Non-pigmented ciliary epithelial cell (primary cell): ENCODE measurements around the gene PLEKHG2.

ENCODE experiments used
- DNase-seq: peaks from one replicate; pipeline ENCODE4 v3.0.0-alpha.2; 2010; ENCODE audit warnings: low read depth

Gene PLEKHG2

DNA sequence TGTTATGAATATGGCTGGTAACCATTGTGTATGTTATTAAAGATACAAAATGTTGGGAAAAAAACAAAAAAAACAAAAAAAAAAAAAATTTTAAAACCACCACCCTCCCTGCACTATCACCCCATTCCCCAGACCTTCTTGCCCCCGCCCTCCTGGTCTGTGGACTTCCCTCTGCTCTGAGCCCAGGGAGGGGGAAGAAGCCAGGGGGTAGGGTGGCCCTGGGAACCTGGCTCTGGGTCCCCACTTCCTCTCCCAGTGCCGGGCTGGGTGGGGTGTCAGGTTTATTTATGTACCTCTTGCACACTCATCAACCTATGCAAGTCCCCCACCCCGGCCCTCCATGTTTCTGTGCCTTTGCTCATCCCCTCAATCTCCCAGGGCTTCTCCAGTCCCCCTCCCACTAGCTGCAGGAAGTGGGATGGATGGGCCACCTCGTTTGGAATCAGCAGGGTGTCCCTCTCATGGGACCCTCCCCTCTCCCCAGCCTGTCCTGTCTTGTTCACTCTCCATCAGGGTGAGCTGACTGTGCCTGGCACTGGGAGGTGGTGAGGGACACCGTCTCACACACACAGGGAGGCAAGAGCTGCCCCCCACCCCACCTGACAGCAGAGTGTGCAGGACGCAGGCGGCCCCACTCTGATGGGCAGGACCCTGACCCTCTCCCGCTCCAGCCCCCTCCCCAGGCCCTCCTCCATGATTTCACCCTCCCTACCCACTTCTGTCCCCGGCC, 27.5 kb upstream of the PLEKHG2 start:
- DNase-seq = no peak

DNA sequence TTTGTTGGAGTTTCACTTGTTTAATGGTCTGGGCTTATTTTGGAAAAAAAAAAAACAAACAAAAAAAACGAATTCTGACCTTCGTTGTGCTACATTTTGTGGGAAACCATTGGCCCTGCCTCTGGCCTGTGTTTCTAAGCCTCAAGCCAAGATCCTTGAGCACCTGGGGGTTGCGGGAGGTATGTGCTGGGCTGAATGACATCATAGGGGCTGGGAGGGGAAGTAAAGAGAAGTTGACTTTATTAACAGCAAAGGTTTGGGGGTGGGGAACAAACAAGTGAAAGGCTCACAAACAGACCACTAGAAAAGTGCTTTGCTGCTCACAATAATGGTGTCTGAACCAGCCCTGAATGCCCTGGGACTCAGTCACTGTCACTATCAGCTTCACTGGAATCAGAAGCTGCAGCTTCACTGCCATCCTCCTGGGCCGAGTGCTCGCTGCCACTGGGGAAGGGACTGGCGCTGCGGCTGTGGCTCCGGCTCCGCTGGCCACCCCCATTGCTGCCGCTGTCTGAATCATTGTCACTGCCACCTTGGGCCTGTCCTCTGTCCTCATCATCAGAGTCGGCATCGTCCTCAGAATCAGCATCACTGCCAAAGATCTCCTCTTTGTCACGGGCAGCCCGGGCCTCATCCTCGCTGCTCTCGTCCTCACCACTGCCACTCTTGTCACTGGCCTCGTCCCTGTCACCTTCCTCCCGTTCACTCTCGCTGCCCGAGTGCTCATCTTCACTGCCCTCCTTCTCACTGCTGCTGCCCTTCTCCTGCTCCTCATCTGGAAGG, 26.6 kb upstream of the PLEKHG2 start:
- DNase-seq = no peak

DNA sequence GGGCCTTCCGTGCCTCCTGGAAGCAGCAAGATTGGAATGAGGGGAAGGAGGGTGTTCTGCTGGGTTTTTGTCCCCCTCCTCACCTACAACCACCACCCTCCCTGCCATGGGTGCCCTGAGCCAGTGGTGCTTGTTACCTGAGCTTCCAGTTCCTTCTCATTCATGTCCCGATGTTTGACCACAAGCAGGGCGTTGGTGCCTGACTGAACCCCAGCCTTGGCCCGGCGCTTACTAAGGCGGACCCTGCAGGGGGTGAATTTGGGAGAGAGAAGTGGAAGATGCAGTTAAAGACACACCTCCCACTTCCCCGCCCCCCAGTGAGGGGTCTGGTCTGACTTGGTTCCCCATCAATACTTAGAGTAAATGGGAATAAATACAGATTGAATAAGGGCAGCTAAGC, 25.9 kb upstream of the PLEKHG2 start:
- DNase-seq = no peak

DNA sequence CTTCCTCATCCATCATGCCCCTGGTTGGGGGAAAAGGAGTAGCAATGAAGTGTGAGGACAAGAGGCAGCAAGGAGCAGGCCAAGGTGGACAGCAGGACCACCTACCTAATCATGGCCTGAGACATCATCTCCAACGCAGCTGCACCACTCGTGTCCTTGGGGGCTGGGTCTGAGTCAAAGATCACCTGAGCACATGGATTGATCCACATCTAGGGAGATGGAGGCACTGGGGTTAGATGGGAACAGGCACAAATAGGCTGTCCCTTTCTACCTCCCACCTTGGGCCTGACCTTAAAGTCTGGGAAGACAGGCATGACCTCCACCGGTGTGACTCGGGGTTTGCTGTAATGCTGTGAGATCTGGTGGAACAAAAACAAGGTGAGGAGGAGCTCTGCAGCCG, 23.8 kb upstream of the PLEKHG2 start:
- no peak for DNase-seq

GRCh38 chr19:39389631-39390414, 22.6 kb upstream of the PLEKHG2 start:
- no peak for DNase-seq

GRCh38 chr19:39390451-39390750, 22.1 kb upstream of the PLEKHG2 start:
- no peak for DNase-seq

GRCh38 chr19:39390751-39391437, 21.6 kb upstream of the PLEKHG2 start, which contains the start of the genes MED29 and PAF1:
TSS of gene MED29 (plus strand) at chr19:39391378. CDS start at chr19:39391423, 45 bp downstream.
TSS of gene PAF1 (minus strand) at chr19:39391106. CDS start at chr19:39390864, 242 bp downstream.
- peak; percentile 99 for DNase-seq

DNA sequence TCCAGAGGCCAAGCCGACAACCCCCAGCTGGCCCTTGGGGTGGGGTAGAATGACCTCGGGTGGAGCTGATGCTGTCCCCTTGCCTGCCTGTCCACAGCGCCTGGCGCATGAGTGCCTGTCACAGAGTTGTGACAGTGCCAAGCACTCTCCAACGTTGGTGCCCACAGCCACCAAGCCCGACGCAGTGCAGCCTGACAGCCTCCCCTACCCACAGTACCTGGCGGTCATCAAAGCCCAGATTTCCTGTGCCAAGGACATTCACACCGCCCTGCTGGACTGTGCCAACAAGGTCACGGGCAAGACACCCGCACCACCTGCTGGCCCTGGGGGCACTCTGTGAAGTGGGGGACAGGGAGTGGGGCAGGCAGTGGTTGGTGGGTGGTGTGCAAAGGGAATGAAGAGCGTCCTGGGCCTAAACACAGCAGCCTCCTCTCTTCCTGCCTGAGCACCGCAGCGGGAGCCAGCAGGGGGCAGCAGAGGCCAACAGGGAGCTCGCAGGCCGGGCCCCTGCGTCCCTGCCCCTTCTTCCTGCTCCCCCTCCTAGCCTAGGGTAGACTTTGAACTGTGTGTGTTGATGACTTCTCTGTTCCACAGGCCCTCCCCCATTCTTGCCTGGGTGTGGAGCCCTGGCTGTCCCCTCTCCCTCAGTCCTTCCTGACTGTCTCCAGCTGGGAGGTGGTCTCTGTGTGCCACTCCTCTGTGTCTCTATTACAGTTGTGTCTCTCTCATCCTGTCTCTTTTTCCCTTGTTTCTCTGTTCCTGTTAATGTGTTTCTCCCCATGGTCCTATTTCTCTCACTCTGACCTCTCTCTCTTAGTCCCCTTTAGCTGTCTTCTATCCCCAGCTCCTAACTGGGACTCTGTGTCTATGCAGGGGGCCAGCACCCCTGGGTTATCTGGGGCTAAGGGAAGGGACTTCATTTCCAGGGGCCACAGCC, 14.8 kb upstream of the PLEKHG2 start:
- no peak for DNase-seq

- DNase-seq = no peak
Measured at GRCh38 chr19:39398297-39398864, 14.1 kb upstream of the PLEKHG2 start.

DNA sequence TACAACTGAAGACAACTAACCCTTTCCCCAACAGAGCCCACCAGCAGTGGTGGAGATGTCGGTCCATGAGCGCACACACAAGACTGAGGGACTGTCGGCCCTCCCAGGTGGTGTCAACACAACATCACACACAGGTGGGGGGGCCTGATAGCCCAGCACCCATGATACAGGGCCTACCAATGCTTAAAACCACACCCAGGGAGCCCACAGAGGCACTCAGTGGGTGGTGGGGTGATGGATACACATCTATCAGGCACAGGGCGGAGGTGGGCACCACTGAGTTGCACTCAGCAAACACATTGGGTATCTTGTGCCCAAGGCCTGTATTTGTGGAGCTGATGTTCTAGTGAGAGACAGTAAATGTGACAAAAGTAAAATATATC, 12.8 kb upstream of the PLEKHG2 start:
- DNase-seq = no peak

DNA sequence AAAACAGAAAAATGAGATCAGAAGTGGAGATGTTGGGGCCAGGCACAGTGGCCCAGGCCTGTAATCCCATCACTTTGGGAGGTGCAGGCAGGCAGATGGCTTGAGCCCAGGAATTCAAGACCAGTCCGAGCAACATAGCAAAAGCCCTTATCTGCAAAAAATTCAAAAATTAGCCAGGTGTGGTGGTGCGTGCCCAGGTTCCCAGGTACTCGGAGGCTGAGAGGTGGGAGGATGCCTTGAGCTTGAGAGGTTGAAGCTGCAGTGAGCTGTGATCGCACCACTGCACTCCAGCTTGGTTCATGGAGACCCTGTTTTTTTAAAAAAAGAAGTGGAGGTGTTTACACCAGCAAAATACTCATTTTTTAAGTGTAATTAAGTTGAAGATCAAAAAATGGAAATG, 12.4 kb upstream of the PLEKHG2 start:
- DNase-seq = no peak

DNA sequence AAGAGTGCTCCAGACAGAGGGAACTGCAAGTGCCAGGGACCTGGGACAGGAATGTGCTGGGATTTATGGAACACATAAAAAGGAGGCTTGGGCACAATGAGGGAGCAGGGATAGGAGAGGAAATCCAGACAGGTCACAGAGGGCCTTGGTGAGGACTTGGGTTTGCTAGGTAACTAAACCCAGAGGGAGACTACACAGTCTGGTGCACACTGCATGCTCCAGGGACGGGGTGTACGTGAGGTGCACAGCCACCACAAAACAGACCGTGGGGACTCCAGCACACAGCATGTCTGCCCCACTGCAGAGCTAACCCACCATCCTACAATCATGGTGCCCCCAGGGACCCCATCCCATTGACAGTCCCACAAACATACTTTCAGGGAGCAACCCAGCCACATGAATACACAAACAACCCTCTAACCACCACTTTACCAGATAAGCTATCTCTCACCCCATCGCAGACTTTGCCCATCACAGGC, 11.4 kb upstream of the PLEKHG2 start:
- no peak for DNase-seq

DNA sequence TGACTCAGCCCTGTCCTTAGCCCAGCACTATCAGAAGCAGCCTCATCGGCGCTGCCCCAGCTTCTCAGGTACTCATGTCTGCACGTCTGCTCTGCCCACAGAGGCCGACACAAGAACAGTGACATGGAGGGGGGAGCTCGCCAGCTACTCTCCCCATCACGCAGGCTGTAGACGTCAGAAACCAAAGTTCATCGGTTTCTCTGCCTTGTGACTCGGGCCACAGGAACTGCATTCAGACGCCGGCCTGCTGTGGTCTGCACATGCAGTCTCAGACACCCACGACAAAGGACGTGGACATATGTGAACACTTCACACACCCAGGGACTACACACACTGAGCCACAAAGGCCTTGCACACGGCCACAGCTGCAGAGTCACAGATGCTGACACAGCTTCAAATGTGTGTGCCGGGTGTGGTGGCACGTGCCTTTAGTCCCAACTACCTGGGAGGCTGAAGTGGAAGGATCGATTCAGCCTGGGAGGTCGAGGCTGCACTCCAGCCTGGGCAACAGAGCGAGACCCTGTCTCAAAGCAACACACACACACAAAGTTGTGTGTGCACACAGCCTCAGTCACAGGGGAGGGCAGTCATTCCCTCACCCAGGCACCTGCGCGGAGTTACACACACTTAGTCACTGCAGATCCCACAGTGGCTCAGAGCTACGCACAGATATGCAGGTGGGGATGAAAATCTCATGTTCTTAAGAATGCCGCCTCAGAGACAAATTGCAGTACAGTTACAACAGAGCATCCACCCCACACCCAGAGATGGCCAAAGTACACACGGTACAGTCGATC, 10.7 kb upstream of the PLEKHG2 start:
- DNase-seq = no peak

DNA sequence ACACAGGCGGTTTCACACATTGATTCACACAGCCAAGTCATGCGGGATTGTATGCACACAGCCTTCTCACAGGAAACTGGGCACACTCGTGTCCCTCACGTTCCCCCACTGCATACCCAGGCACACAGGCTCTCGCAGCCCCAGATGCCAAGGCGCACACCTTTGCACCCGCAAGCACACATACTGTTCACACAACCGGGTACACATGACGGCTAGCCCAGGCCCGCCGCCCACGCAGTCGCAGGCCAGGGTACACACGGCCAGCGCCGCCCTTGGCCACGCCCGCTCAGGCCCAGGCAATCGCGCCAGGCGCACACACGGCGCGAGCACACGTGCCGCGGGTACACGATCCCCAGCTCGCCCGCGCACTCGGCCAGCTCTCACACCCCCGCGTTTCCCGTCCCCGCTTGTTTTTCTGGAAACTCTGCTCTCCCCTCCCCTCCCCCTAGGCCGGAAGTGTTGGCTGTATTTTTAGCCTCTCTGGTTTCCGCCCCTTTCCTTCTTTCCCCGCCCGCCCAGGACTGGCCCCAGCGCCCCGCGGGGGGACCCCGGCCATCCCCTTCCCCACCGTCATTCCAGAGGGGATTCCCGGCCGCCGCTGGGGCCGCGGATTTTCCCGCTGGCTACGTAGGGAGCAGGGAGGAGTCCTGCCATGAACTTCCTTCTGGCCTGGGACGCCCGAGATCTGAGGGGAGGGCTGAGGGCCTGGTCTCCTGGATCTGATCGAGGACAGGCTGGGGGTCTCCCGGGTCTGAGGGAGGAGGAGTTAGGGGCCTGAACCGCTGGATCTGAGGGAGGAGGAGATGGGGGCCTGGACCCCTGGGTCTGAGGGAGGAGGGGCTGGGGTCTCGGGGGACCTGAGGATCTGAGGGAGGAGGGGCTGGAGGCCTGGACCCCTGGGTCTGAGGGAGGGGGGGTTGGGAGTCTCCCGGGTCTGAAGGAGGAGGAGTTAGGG, 9.8 kb upstream of the PLEKHG2 start:
- no peak for DNase-seq

GRCh38 chr19:39403331-39404312, 8.8 kb upstream of the PLEKHG2 start:
- DNase-seq = peak; percentile 78

DNA sequence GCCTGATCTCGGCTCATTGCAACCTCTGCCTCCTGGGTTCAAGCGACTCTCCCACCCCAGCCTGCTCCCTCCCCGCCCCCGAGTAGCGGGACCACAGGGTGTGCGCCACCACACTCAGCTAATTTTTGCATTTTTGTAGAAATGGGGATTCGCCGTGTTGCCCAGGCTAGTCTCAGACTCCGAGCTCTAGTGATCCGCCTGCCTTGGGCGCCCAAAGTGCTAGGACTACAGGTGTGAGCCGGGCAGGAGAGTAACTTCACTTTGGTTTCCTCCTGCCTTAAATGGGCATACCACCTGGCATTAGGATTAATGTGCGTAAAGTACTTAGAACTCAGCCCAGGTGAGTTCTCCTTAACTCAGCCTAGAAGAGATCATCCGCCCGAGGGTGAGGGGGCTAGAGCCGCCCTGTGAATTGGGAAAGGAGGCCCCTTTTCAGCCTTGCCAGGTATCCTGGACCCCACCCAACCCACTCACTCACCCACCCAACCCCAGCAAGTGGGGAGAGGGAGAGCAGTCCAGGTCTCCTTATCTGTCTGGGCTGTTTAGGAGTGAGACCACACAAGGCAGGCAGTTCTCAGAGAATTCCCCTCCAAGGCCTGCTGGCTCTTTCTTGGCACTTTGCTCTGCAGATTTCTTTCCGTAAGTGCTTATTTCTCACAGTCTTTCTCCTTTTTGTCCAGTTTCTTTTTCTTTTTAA, 7.1 kb upstream of the PLEKHG2 start:
- no peak for DNase-seq
